Measurements from ENCODE around the gene CXXC5.

- TF ChIP-seq CTCF (IDR thresholded peaks at IDR 0.05) (no peak), POLR2A (IDR thresholded peaks at IDR 0.05) (no peak), POLR2AphosphoS5 (IDR thresholded peaks at IDR 0.05; ENCODE audit: insufficient read depth in 1 of 2, low read depth in 1 of 2) (no peak)
Measured at GRCh38 chr5:139658501-139658927, 10.4 kb downstream of the CXXC5 start.
